Amniotic epithelial cell (primary cell): ENCODE measurements around the gene MAPRE2.
"Not testable (repeated sequence)": the region's sequence is repeated elsewhere in the genome, so short reads cannot be mapped to it uniquely, and the experiment has no call there.

Experiments used
- DNase-seq: peaks from one replicate; pipeline ENCODE4 v3.0.0-alpha.2; 2010; ENCODE audit warnings: low read depth

MAPRE2 gene

DNA sequence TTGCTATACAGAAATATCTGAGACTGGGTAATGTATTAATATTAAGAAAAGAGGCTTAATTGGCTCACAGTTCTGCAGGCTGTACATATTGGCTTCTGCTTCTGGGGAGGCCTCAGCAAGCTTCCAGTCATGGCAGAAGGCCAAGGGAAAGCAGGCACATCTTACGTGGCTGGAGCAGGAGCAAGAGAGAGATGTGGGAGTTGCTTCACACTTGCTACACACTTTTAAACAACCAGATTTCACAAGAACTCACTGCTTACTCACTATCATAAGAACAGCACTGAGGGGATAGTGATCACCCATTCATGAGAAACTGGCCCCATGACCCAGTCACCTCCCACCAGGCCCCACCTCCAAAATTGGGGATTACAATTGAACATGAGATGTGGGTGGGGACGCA lies 50.6 kb downstream of the MAPRE2 start:
- DNase-seq = peak; percentile 82

- peak; percentile 84 for DNase-seq
Measured at GRCh38 chr18:35095983-35096676, 54.9 kb downstream of the MAPRE2 start.

- no peak for DNase-seq
Measured at GRCh38 chr18:35096677-35097011, 55.4 kb downstream of the MAPRE2 start.

- no peak for DNase-seq
Measured at GRCh38 chr18:35097195-35097594, 56.0 kb downstream of the MAPRE2 start.

DNA sequence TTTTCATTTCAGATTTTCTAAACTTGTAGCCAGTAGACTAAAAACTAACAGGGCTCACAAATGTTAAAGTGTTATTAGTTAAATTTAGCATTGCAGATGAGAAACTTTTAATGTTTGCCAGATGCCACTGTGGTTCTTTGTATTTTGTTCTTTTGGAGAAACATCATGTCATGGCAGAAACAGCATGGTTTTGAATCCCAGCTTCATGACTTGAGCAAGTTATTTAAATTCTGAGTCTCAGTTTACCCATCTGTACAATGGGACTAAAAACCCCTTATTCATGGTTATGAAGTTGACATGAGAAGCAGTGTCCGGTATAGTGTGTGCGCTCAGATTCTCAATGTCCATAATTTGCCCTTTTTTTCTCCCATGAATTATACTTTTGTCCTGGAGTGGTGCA lies 56.5 kb downstream of the MAPRE2 start:
- DNase-seq = no peak

DNA sequence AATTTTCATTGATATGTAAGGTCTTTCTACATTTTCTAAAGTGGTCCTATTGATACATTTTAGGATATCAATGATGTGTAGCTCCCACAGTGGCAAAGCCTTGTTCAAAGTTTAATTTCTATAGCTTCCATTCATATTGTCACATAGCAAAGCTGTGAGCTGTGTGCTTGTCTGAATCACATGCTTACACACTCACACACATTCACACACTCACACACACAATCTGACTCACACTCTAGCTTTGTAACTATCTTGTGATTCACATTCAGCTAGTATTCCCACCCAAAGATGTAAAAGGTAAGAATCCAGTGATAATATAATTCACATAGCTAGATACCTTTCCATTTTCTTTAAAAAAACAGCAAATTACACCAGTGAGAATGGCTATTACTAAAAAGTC lies 58.7 kb downstream of the MAPRE2 start:
- DNase-seq = no peak

DNA sequence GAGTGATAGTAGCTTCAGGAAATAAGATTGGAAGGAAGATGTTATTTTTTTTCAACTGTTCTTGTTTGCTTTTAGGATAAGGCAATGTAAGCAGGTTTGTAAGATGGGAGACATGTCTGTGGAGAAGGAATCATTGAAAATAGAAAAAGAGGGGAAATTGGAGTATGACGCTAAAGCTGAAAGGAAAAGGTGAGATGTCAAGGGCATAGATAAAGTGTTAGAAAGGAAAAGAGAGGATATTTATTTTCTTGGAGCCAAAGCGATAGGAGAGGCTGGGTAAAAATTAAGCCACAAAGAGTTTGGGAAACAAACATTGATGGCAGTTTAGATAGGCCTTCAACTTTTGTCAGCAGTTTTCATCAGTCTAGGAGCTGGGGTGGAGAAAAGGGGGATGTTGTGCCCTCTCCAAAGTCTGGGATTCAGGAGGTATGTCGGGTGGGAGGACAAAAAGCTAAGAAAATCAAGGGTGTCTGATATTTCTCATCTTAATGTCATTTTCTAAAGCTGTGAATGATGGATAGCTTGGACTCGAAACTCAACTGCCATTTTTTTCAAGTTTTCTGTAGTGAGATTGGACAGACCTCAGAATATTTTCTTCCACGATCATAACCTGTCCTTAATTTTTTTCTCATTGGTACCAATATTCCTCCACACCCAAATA lies 63.3 kb downstream of the MAPRE2 start:
- DNase-seq = no peak

DNA sequence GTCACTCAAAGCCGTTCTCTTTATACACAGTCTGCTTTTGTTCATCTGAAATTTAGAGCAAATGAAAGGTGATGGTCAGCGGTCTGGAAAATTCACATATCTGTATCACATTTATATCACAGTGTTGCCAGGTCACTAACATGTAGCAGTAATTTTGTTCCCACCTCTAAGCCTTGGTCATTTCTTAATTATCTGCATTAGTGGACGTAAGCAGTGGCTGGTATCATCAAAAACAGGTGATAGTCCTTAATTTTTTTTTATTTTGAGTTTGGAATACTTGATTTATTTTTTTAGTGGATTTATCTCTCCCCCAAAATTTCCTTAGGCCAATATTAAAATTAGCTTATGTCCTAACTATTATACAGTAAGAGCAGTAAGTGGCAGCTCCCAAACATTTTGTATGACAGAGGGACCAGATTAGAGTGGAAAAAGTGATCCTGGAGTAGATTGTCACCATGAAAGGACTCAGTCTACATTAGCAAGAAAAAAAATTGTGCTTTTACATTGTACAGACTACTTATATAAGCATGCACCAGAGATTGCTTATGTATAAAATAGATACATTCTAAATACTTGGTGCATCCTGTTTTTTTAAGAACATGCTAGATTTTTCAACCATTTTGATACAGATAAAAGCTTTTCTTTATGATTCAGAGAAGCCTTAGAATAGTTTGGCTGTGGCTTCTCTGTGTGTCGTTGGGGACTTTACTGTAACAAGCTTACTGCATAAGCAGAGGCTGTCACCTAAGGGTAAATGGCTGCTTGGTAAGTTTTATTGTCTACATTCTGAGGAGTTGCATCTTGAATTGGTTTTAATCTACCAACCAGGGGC lies 65.0 kb downstream of the MAPRE2 start:
- DNase-seq = no peak

DNA sequence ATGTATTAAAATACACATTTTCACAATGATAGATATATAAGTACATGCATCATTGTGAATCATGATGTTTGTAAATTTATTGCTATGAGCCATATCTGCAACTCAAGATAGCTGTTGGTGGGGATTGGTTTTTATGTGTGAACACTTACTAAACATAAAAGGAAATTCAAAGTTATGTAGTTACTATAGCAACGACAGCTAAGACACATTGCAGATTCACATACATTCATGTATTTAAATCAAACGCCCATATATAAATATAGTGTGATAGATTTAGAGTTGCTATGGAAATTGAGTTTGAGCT lies 65.6 kb downstream of the MAPRE2 start:
- peak; percentile 41 for DNase-seq

DNA sequence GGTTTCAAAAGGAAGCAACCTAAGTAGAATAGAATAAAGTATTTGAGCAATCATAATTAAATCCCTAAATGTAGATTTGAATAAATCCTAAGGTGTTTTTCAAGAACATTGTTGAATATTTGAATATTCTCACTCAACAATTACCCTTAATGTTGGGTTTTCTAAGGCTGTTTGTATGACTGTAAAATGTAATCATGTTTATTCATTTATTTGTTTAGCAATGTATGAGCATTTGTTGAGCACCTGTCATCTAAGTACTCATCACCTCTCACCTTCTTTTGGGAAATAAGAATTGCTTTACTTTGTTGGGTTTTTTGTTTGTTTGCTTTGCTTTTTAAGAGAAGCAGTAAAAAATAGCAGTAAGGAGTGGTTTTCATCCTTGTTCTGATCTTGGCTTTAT lies 66.0 kb downstream of the MAPRE2 start:
- DNase-seq = no peak

DNA sequence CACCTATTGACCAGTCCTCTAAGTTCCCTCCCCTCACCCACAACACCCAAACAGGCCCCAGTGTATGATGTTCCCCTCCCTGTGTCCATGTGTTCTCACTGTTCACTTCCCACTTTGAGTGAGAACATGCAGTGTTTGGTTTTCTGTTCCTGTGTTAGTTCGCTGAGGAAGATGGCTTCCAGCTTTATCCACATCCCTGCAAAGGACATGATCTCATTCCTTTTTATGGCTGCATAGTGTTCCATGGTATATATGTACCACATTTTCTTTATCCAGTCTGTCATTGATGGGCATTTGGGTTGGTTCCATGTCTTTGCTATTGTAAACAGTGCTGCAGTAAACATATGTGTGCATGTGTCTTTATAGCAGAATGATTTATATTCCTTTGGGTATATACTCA lies 66.9 kb downstream of the MAPRE2 start:
- DNase-seq = not testable (repeated sequence)

- DNase-seq = no peak
Measured at GRCh38 chr18:35110059-35110458, 68.8 kb downstream of the MAPRE2 start.

DNA sequence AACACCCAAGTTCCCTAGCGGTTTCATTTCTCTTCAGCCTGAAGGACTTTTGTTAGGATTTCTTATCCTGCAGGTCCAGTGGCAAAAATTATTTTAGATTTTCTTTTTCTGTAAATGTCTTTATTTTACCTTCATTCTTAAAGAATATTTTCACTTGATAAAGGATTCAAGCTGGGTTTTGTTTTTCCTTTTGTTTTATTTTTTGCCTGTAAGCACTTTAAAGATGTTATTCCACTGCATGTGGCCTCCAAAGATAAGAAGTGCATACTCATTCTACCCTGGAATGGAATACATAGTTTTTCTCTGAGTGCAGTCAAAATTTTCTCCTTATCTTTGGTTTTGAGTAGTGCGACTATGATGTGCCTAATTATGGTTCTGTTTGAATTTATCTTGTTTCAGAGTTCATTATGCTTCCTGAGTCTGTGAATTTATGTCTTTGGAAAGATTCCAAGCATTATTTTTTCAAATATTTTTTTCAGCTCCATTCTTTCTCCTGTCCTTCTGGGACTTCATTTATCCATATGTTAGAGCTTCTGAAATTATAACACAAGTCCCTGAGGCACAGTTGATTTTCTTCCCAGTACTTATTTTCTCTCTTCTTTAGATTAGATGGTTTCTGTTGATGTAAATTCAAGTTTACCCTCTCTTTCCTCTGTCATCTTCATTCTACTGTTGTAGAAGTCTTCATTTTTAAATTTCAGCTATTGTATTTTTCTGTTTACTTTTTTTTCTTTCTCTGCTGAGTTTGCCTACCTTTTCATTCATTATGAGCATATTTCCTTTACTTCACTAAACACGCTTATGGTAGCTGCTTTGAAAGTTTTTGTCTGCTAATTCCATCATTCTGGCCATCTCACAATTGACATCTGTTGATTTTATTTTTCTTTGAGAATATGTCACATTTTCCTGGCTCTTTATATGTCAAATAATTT lies 69.6 kb downstream of the MAPRE2 start:
- peak; percentile 81 for DNase-seq

DNA sequence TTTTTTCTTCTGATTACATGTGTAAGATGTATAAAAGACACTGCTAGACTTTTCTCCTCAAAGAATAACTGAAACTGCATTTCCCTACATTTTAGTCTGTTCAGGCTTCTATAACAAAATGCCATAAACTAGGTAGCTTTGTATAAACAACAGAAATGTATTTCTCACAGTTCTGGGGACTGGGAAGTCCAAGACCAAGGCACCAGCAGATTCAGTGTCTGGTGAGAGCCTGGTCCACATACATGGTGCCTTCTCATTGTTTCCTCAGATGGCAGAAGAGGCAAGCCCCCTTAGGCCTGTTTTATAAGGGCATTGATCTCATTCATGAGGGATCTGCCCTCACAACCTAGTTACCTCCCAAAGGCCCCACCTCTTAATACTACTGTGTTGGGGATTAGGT lies 71.5 kb downstream of the MAPRE2 start:
- no peak for DNase-seq

- DNase-seq = no peak
Measured at GRCh38 chr18:35114305-35114704, 73.1 kb downstream of the MAPRE2 start.

DNA sequence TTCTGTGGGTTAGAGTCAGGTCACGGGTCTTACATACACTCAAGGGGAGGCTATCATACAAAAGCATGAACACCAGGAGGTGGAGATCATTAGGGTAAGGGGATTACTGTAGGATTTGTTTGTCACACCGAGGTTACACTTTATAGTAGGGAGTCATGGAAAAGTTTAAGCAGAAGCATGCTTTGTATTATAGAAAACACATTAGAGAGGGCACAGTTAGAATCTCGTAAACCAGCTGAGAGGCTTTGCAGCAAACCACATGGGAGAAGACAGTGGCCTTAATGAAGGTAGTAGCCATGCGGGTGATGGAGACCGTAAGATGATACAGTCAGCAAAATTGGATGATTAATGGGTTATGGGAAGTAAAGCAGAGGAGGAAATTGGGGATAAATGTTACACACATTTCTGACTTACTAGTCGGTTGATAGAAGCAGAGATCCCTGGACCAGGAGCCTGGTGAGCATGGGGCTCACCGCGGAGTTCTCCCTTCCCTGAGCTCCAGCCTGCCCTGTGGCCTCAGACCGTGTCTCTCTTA lies 75.6 kb downstream of the MAPRE2 start:
- no peak for DNase-seq

DNA sequence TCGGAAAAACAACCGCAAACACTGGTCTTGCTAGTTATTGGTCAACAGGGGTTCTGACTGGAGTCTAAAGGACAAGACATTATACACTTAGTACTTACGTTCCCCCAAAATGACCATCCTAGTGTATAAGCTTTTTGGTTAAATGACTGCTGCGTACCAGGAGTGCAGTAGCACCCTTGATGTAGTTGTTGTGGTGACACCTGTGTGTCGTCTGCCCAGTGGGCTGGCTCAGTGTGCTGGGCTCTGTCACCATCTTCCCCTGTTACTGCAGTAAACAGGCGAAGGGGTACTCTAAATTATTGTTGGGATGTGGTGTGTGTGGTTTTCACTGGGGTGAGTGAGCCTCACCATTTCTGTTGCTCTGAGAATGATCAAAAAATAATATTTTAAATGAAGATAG lies 76.2 kb downstream of the MAPRE2 start:
- no peak for DNase-seq

GRCh38 chr18:35117951-35118411 lies 76.8 kb downstream of the MAPRE2 start:
- peak; percentile 75 for DNase-seq

DNA sequence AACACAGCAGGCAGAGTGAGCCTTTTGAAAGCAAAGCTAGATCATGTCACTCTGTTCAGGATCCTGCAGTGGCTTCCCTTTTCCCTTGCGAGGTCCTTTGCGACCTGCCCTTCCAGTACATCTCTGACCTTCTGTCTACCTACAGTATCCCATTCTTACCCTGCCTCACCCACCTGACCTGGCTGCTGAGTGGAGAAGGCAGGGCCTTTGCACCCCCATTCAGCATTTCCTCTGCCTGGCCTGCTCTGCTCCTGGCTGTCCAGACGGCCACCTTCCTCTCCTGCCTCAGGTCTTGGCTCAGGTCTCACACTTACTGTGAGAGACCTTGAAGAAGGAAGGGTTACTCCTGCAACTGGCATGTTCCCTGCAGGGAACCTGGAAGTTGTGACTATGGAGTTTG lies 77.4 kb downstream of the MAPRE2 start:
- DNase-seq = no peak

DNA sequence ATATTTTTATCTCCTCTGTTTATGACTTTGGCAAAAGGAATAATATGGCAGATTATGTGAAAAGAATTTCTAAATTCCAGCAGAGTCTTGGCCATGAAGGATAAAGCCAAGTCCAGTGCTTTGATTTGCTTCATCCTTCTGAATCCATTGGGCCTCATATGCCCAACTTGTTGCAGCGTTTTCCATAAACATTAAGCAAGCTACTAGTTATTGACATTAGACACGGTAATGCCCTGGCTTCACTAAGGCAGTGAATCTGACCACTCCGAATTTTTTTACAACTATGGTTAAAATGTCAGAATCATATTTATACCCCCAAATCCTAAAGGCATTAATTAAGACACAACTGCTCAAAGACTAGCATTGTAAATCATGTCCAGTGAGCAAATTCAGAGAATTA lies 79.8 kb downstream of the MAPRE2 start:
- no peak for DNase-seq

DNA sequence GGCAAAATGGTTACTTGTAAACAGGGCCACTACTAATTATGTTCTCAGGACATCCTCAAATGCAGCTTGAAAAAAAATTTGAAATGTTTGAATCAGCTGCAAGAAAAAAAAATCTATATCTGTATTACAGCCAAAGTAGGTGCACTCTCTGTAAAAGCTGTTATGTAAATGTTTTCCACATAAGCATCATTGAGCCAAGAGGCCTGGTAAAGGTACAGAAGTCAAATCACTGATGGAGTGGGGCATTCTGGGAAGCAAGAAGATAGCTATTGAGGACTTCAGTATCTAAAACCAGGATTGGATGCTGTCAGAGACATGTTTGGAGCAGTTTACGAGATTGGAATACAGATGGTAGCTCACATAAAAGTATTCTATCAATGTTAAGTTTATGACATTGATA lies 80.3 kb downstream of the MAPRE2 start:
- no peak for DNase-seq
